Measurements from ENCODE around the gene RICTOR. TPM values are rescaled to one million over a fixed set of nuclear protein-coding genes. Genes with fewer than 3 reads are reported as not detected.

The RICTOR gene
- total and polyA plus RNA-seq, 2 donors (not counting 3 experiments of a cell fraction or from before 2014, with no cell fraction given): 9.2 to 38.0 TPM

DNA sequence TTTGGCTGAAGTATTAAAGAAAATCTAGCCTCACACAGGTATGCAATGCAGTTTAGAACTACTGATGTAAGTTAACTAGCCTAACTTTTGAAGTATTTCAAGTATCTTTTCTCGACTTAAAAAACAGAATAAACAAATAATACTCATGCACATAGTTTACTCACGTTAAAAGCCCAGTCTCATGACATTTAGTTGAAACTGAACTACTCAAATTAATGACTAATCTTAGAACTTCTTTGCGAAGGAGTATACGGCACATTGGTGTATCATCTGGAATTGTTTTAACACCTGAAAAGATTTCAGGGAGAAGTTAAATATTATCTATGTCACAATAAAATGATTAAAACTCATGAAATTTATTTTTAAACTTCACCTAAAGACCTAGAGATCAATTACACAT is 129.9 kb downstream of the RICTOR start:
- intact Hi-C loops (cut with micrococcal nuclease): no loop called here
- Histone ChIP-seq H3K4me2 (ENCODE audit: insufficient read depth, low read length) (no peak overlapping the region), H3K4me3 (replicated peaks in 1 of 3; ENCODE audit: insufficient read depth in 1 of 3, low read depth in 1 of 3, low read length in 3 of 3) (no peak overlapping the region), H3K27ac (ENCODE audit: insufficient read depth, low read depth, low read length) (no peak overlapping the region), H3K9ac (replicated peaks; ENCODE audit: extremely low read depth, insufficient read depth, low read length) (no peak overlapping the region), H3K36me3 (ENCODE audit: control insufficient read depth in 2 of 2, extremely low read depth in 1 of 2, insufficient read depth in 2 of 2, low read length in 2 of 2) (peaks cover 4 to 9% of the 10 kb centered on the region in 2 experiments), H3K9me1 (replicated peaks; ENCODE audit: control insufficient read depth, extremely low read depth, insufficient read depth, low read length) (no peaks in the 10 kb centered on the region), H3K4me1 (ENCODE audit: control insufficient read depth, extremely low read depth, insufficient read depth, low read length) (no peaks in the 10 kb centered on the region), H3K79me2 (ENCODE audit: control insufficient read depth, insufficient read depth, low read length) (no peaks in the 10 kb centered on the region), H3K27me3 (ENCODE audit: control insufficient read depth in 2 of 2, insufficient read depth in 2 of 2, low read length in 2 of 2) (no peaks in the 10 kb centered on the region), H4K20me1 (replicated peaks; ENCODE audit: control insufficient read depth, extremely low read depth, insufficient read depth, low read length) (no peaks in the 10 kb centered on the region), H3K9me3 (replicated peaks; ENCODE audit: control insufficient read depth, insufficient read depth, low read length) (no peaks in the 10 kb centered on the region), H2AFZ (ENCODE audit: low read depth, low read length) (no peak overlapping the region)
- CTCF ChIA-PET: interaction anchor here (1.6 kb wide), 1 partner anchor 22 kb away, joined by 6 read pairs; no protein-coding TSS in a partner anchor
- dilution Hi-C loops (cut with MboI; ENCODE audit: extremely low pct_ligation_motif_present, low sequenced_read_pairs): no loop called here
- POLR2A ChIA-PET: no interaction called here
- DNase-seq (ENCODE audit: low read depth, low spot score) (no peak), FAIRE-seq (no peak)
- TF ChIP-seq JUN (IDR thresholded peaks at IDR 0.05; ENCODE audit: borderline replicate concordance, insufficient read depth, insufficient read length, low read depth) (no peak), EZH2 (IDR thresholded peaks at IDR 0.05; ENCODE audit: borderline replicate concordance, low read depth, low read length, severe bottlenecking) (no peak), POLR2AphosphoS5 (IDR thresholded peaks at IDR 0.05; ENCODE audit: insufficient read depth, low read depth, low read length) (no peak), MYC (IDR thresholded peaks at IDR 0.05; ENCODE audit: low read depth, low read length) (no peak), GATA2 (IDR thresholded peaks at IDR 0.05; ENCODE audit: insufficient read depth, insufficient read length, low read depth, low read length) (no peak), FOS (IDR thresholded peaks at IDR 0.05; ENCODE audit: borderline replicate concordance, insufficient read depth, low read length) (no peak), POLR2A (IDR thresholded peaks at IDR 0.05; ENCODE audit: low read depth, low read length) (no peak)
- TF ChIP-seq, protein P1, sequence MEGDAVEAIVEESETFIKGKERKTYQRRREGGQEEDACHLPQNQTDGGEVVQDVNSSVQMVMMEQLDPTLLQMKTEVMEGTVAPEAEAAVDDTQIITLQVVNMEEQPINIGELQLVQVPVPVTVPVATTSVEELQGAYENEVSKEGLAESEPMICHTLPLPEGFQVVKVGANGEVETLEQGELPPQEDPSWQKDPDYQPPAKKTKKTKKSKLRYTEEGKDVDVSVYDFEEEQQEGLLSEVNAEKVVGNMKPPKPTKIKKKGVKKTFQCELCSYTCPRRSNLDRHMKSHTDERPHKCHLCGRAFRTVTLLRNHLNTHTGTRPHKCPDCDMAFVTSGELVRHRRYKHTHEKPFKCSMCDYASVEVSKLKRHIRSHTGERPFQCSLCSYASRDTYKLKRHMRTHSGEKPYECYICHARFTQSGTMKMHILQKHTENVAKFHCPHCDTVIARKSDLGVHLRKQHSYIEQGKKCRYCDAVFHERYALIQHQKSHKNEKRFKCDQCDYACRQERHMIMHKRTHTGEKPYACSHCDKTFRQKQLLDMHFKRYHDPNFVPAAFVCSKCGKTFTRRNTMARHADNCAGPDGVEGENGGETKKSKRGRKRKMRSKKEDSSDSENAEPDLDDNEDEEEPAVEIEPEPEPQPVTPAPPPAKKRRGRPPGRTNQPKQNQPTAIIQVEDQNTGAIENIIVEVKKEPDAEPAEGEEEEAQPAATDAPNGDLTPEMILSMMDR (IDR thresholded peaks at IDR 0.05; ENCODE audit: extremely low read depth in 1 of 2, insufficient read depth in 1 of 2, low read depth in 1 of 2, low read length in 2 of 2): no peak
- TF ChIP-seq, protein P2, sequence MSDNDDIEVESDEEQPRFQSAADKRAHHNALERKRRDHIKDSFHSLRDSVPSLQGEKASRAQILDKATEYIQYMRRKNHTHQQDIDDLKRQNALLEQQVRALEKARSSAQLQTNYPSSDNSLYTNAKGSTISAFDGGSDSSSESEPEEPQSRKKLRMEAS (IDR thresholded peaks at IDR 0.05; ENCODE audit: insufficient read depth, insufficient read length): no peak
- BruUV-seq (replicated peaks): no TSS peak
